Dermis microvascular lymphatic vessel endothelial cell (primary cell): ENCODE data around the gene COLEC12. TPM values are rescaled to one million over a fixed set of nuclear protein-coding genes. Genes with fewer than 3 reads are reported as not detected.

Experiments used
- DNase-seq, 2 donors: peaks; one replicate each; pipeline versions ENCODE4 v3.0.0 to v3.0.0-alpha.2; 2010; ENCODE audit warnings: low read depth in 2 of 2
- total RNA-seq: library from RNA; depleted of rRNA; stranded (reverse); fragments of >200 nt; gene quantifications from 2 replicates; pipeline ENCODE4 v1.2.1, GENCODE V29; 2014

Gene COLEC12
- total RNA-seq, 1 donor from 2014 or later, result 33.4 TPM

GRCh38 chr18:389658-390357 lies 110.7 kb downstream of the COLEC12 start:
- no peak for DNase-seq

GRCh38 chr18:388200-388599 lies 112.3 kb downstream of the COLEC12 start:
- DNase-seq, result no peak

- no peak for DNase-seq
Measured at GRCh38 chr18:386994-387393, 113.5 kb downstream of the COLEC12 start.

- DNase-seq, result no peak
Measured at GRCh38 chr18:384897-385296, 115.6 kb downstream of the COLEC12 start.

GRCh38 chr18:383135-383534 lies 117.4 kb downstream of the COLEC12 start:
- no peak for DNase-seq

- DNase-seq, result no peak
Measured at GRCh38 chr18:382423-382984, 118.0 kb downstream of the COLEC12 start.

- DNase-seq, result no peak
Measured at GRCh38 chr18:379681-380330, 120.7 kb downstream of the COLEC12 start.

- no peak for DNase-seq
Measured at GRCh38 chr18:378079-378478, 122.4 kb downstream of the COLEC12 start.

- no peak for DNase-seq
Measured at GRCh38 chr18:377088-377487, 123.4 kb downstream of the COLEC12 start.

- DNase-seq, result peak; percentile 91 to 92
Measured at GRCh38 chr18:376311-376710, 124.2 kb downstream of the COLEC12 start.

GRCh38 chr18:374721-375168 lies 125.8 kb downstream of the COLEC12 start:
- DNase-seq, result peak in 1 of 2 donors; percentile 29

- no peak for DNase-seq
Measured at GRCh38 chr18:373780-374179, 126.7 kb downstream of the COLEC12 start.

- no peak for DNase-seq
Measured at GRCh38 chr18:371609-371982, 128.9 kb downstream of the COLEC12 start.

- peak in 1 of 2 donors; percentile 37 for DNase-seq
Measured at GRCh38 chr18:370751-371608, 129.5 kb downstream of the COLEC12 start.

GRCh38 chr18:369224-370015 lies 131.1 kb downstream of the COLEC12 start:
- no peak for DNase-seq

- DNase-seq, result no peak
Measured at GRCh38 chr18:366466-367061, 133.9 kb downstream of the COLEC12 start.

GRCh38 chr18:365651-366050 lies 134.8 kb downstream of the COLEC12 start:
- no peak for DNase-seq

GRCh38 chr18:364256-364826 lies 136.2 kb downstream of the COLEC12 start:
- no peak for DNase-seq

- DNase-seq, result peak; percentile 15 to 54
Measured at GRCh38 chr18:363301-364085, 137.0 kb downstream of the COLEC12 start.
